ENCODE measurements around the gene BHLHE41. TPM values are rescaled to one million over a fixed set of nuclear protein-coding genes. Genes with fewer than 3 reads are reported as not detected.

BHLHE41 gene
- total and polyA plus RNA-seq, 2 of the 8 experiments (the other 6 are each of a cell fraction or from before 2014, with no cell fraction given), result 1.1 to 3.4 TPM

DNA sequence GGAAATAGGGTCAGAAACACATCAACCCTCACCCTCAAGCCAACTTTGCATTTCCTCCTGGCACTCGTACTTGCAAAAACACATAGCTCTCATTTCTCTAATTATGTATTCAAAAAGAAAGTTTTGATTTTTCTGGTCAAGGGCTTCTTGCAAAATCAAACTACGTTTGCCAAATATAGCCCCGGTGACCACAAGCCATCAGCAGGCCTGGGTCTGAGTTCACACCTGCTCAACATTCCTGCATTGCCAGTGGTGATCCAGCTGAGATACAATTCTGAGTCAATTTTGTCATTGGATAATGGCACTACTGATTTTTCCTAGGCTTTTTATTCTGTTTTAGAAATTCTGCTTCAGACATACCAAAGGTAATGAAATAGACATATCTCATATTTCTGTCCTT is 10.7 kb upstream of the BHLHE41 start (continued):
- TF ChIP-seq, protein P1, sequence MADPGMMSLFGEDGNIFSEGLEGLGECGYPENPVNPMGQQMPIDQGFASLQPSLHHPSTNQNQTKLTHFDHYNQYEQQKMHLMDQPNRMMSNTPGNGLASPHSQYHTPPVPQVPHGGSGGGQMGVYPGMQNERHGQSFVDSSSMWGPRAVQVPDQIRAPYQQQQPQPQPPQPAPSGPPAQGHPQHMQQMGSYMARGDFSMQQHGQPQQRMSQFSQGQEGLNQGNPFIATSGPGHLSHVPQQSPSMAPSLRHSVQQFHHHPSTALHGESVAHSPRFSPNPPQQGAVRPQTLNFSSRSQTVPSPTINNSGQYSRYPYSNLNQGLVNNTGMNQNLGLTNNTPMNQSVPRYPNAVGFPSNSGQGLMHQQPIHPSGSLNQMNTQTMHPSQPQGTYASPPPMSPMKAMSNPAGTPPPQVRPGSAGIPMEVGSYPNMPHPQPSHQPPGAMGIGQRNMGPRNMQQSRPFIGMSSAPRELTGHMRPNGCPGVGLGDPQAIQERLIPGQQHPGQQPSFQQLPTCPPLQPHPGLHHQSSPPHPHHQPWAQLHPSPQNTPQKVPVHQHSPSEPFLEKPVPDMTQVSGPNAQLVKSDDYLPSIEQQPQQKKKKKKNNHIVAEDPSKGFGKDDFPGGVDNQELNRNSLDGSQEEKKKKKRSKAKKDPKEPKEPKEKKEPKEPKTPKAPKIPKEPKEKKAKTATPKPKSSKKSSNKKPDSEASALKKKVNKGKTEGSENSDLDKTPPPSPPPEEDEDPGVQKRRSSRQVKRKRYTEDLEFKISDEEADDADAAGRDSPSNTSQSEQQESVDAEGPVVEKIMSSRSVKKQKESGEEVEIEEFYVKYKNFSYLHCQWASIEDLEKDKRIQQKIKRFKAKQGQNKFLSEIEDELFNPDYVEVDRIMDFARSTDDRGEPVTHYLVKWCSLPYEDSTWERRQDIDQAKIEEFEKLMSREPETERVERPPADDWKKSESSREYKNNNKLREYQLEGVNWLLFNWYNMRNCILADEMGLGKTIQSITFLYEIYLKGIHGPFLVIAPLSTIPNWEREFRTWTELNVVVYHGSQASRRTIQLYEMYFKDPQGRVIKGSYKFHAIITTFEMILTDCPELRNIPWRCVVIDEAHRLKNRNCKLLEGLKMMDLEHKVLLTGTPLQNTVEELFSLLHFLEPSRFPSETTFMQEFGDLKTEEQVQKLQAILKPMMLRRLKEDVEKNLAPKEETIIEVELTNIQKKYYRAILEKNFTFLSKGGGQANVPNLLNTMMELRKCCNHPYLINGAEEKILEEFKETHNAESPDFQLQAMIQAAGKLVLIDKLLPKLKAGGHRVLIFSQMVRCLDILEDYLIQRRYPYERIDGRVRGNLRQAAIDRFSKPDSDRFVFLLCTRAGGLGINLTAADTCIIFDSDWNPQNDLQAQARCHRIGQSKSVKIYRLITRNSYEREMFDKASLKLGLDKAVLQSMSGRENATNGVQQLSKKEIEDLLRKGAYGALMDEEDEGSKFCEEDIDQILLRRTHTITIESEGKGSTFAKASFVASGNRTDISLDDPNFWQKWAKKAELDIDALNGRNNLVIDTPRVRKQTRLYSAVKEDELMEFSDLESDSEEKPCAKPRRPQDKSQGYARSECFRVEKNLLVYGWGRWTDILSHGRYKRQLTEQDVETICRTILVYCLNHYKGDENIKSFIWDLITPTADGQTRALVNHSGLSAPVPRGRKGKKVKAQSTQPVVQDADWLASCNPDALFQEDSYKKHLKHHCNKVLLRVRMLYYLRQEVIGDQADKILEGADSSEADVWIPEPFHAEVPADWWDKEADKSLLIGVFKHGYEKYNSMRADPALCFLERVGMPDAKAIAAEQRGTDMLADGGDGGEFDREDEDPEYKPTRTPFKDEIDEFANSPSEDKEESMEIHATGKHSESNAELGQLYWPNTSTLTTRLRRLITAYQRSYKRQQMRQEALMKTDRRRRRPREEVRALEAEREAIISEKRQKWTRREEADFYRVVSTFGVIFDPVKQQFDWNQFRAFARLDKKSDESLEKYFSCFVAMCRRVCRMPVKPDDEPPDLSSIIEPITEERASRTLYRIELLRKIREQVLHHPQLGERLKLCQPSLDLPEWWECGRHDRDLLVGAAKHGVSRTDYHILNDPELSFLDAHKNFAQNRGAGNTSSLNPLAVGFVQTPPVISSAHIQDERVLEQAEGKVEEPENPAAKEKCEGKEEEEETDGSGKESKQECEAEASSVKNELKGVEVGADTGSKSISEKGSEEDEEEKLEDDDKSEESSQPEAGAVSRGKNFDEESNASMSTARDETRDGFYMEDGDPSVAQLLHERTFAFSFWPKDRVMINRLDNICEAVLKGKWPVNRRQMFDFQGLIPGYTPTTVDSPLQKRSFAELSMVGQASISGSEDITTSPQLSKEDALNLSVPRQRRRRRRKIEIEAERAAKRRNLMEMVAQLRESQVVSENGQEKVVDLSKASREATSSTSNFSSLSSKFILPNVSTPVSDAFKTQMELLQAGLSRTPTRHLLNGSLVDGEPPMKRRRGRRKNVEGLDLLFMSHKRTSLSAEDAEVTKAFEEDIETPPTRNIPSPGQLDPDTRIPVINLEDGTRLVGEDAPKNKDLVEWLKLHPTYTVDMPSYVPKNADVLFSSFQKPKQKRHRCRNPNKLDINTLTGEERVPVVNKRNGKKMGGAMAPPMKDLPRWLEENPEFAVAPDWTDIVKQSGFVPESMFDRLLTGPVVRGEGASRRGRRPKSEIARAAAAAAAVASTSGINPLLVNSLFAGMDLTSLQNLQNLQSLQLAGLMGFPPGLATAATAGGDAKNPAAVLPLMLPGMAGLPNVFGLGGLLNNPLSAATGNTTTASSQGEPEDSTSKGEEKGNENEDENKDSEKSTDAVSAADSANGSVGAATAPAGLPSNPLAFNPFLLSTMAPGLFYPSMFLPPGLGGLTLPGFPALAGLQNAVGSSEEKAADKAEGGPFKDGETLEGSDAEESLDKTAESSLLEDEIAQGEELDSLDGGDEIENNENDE (IDR thresholded peaks at IDR 0.05; ENCODE audit: insufficient replicate concordance, low read length), result no peak
- TF ChIP-seq MAFK (IDR thresholded peaks at IDR 0.05; ENCODE audit: low read depth, low read length) (no peak), PHF8 (conservative IDR thresholded peaks at IDR 0.05; ENCODE audit: low read depth, low read length) (no peak), CBX5 (IDR thresholded peaks at IDR 0.05; ENCODE audit: low read depth, low read length) (no peak), ASH2L (IDR thresholded peaks at IDR 0.05; ENCODE audit: low read length) (no peak), CTCF (IDR thresholded peaks at IDR 0.05; ENCODE audit: control extremely low read depth in 1 of 3, insufficient read depth in 1 of 3, low read depth in 1 of 3, low read length in 3 of 3) (no peak)

All from H1 (cell line).